Cardiac fibroblast (primary cell): Measurements from ENCODE around the gene ATP5MC3.

Experiments
- DNase-seq, 2 donors: peaks; one replicate each; pipeline versions ENCODE4 v3.0.0 to v3.0.0-alpha.2; 2010; ENCODE audit warnings: low read depth in 2 of 2
- H3K4me3 ChIP-seq, 2 donors: replicated peaks in 1 of 2; 1 replicate in 1 of 2; 2 replicates in 1 of 2; pipeline ENCODE4 v1.5.1; 2011; ENCODE audit warnings: low read depth in 2 of 2, low read length in 2 of 2, mild to moderate bottlenecking in 2 of 2, moderate library complexity in 1 of 2
- TF ChIP-seq, protein P1 (sequence below): IDR thresholded peaks from one replicate; pipeline ENCODE4 v1.5.1; 2011; ENCODE audit warnings: low read depth, mild to moderate bottlenecking, low read length, inconsistent platforms

Gene ATP5MC3

GRCh38 chr2:175158894-175159293 lies 22.6 kb downstream of the ATP5MC3 start:
- TF ChIP-seq, protein P1, sequence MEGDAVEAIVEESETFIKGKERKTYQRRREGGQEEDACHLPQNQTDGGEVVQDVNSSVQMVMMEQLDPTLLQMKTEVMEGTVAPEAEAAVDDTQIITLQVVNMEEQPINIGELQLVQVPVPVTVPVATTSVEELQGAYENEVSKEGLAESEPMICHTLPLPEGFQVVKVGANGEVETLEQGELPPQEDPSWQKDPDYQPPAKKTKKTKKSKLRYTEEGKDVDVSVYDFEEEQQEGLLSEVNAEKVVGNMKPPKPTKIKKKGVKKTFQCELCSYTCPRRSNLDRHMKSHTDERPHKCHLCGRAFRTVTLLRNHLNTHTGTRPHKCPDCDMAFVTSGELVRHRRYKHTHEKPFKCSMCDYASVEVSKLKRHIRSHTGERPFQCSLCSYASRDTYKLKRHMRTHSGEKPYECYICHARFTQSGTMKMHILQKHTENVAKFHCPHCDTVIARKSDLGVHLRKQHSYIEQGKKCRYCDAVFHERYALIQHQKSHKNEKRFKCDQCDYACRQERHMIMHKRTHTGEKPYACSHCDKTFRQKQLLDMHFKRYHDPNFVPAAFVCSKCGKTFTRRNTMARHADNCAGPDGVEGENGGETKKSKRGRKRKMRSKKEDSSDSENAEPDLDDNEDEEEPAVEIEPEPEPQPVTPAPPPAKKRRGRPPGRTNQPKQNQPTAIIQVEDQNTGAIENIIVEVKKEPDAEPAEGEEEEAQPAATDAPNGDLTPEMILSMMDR: no peak
- no peak for DNase-seq
- H3K4me3 ChIP-seq: no peak overlapping the region

- no peak for DNase-seq
- TF ChIP-seq, protein P1: no peak
- H3K4me3 ChIP-seq: no peak overlapping the region
Measured at GRCh38 chr2:175156534-175156933, 25.0 kb downstream of the ATP5MC3 start.

- TF ChIP-seq, protein P1: no peak
- peak; percentile 64 to 74 for DNase-seq
Measured at GRCh38 chr2:175154661-175155082, 26.8 kb downstream of the ATP5MC3 start.

DNA sequence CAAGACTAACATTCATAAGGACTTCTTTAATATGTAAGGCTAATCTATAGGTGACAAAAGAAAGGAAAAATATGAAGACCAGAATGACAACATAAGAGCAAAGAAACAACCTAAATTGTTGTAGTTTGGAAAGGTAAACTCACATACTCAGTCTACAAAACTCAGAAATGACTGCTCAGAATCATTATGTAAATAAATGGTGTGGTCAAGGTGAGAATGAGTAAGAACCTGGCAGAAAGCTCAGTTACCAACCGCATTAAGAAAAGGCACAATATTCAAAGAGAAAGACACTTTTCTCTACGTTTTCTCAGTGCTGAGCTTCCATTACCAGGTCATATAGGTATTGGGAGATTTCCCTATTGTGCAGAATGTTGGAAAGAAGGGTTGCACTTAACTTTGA lies 29.3 kb downstream of the ATP5MC3 start:
- TF ChIP-seq, protein P1: no peak
- no peak for DNase-seq
- no peak overlapping the region for H3K4me3 ChIP-seq

More at GRCh38 chr2:175154661-175155082, 26.8 kb downstream of the ATP5MC3 start:
- no peak overlapping the region for H3K4me3 ChIP-seq

GRCh38 chr2:175151791-175152190 lies 29.7 kb downstream of the ATP5MC3 start:
- TF ChIP-seq, protein P1: no peak
- no peak for DNase-seq

GRCh38 chr2:175147186-175147585 lies 34.3 kb downstream of the ATP5MC3 start:
- DNase-seq: peak in 1 of 2 donors; percentile 43
- H3K4me3 ChIP-seq: no peak overlapping the region
- TF ChIP-seq, protein P1: no peak

More at GRCh38 chr2:175151791-175152190, 29.7 kb downstream of the ATP5MC3 start:
- no peak overlapping the region for H3K4me3 ChIP-seq

DNA sequence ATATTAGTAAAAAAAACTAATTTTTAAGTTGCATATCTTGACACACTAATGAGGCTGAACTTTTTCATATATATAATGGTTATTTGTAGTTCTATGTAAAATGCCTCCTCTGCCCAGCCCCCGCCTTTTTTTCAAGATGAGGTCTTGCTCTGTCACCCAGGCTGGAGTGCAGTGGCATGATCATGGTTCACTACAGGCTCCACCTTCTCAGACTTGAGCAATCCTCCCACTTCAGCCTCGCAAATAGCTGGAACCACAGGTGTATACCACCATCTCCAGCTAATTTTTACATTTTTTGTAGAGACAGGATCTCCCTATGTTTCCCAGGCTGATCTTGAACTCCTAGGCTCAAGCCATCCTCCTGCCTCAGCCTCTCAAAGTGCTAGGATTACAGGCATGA lies 37.8 kb downstream of the ATP5MC3 start:
- no peak for DNase-seq
- H3K4me3 ChIP-seq: no peak overlapping the region
- TF ChIP-seq, protein P1: no peak
